Chondrocyte (in vitro differentiated cells): ENCODE data around the gene RAD50. TPM values are rescaled to one million over a fixed set of nuclear protein-coding genes. Genes with fewer than 3 reads are reported as not detected.

Source experiments
- DNase-seq: peaks from one replicate; pipeline ENCODE4 v3.0.0; 2021; ENCODE audit warnings: mixed read lengths, low spot score
- H3K27ac Mint-ChIP-seq: one replicate; pipeline ENCODE4 v1.8.0; 2021; ENCODE audit warnings: mild to moderate bottlenecking, moderate library complexity, mixed read lengths; ENCODE audit not compliant: unreplicated experiment
- H3K27me3 Mint-ChIP-seq: 2 replicates; pipeline ENCODE4 v1.8.0; 2021; ENCODE audit warnings: low read depth, mixed read lengths
- H3K36me3 Mint-ChIP-seq: 2 replicates; pipeline ENCODE4 v1.8.0; 2021; ENCODE audit warnings: low read depth, mixed read lengths
- H3K4me1 Mint-ChIP-seq: 2 replicates; pipeline ENCODE4 v1.8.0; 2021; ENCODE audit warnings: low read depth, mild to moderate bottlenecking, mixed read lengths
- H3K4me3 Mint-ChIP-seq: one replicate; pipeline ENCODE4 v1.8.0; 2021; ENCODE audit warnings: mild to moderate bottlenecking, moderate library complexity, mixed read lengths; ENCODE audit not compliant: unreplicated experiment
- H3K9me3 Mint-ChIP-seq: 2 replicates; pipeline ENCODE4 v1.8.0; 2021; ENCODE audit warnings: low read depth, mixed read lengths
- CTCF ChIP-seq: fragments of 200-600 bp; sonication (generic); IDR thresholded peaks from 2 replicates; pipeline ENCODE4 v1.5.0; 2021; ENCODE audit warnings: antibody characterized with exemption, mild to moderate bottlenecking, moderate library complexity
- total RNA-seq: library from RNA; stranded (reverse); gene quantifications from 3 replicates; pipeline ENCODE4 v1.2.1, GENCODE V29; 2021

The RAD50 gene
- total RNA-seq, 1 donor from 2014 or later, result 30.7 TPM

GRCh38 chr5:132526290-132526973 lies 30.3 kb upstream of the RAD50 start:
- DNase-seq, result no peak
- Mint-ChIP-seq H3K27ac (no peak overlapping the region), H3K36me3 (no peaks in the 10 kb centered on the region), H3K27me3 (peaks cover 6% of the 10 kb centered on the region), H3K4me3 (peak overlapping the region; percentile 54), H3K9me3 (no peaks in the 10 kb centered on the region), H3K4me1 (peaks cover 3% of the 10 kb centered on the region)
- TF ChIP-seq CTCF, result peak; percentile 98

- no peak overlapping the region for H3K4me3 Mint-ChIP-seq
- no peak for DNase-seq
- peak; percentile 47 for TF ChIP-seq CTCF
Observed at GRCh38 chr5:132526974-132527564, 29.7 kb upstream of the RAD50 start.

GRCh38 chr5:132528021-132528420 lies 28.8 kb upstream of the RAD50 start:
- Mint-ChIP-seq H3K4me3 (no peak overlapping the region), H3K4me1 (peaks cover 3% of the 10 kb centered on the region)

More at GRCh38 chr5:132526974-132527564, 29.7 kb upstream of the RAD50 start:
- no peak overlapping the region for H3K27ac Mint-ChIP-seq
- no peaks in the 10 kb centered on the region for H3K36me3 Mint-ChIP-seq
- peaks cover 12% of the 10 kb centered on the region for H3K27me3 Mint-ChIP-seq
- peaks cover 3% of the 10 kb centered on the region for H3K4me1 Mint-ChIP-seq
- H3K9me3 Mint-ChIP-seq, result no peaks in the 10 kb centered on the region

GRCh38 chr5:132528866-132529634 lies 27.7 kb upstream of the RAD50 start:
- H3K27ac Mint-ChIP-seq, result no peak overlapping the region
- no peak overlapping the region for H3K4me3 Mint-ChIP-seq
- peaks cover 17% of the 10 kb centered on the region for H3K27me3 Mint-ChIP-seq
- DNase-seq, result no peak
- no peak for TF ChIP-seq CTCF
- no peaks in the 10 kb centered on the region for H3K9me3 Mint-ChIP-seq
- peaks cover 3% of the 10 kb centered on the region for H3K4me1 Mint-ChIP-seq
- H3K36me3 Mint-ChIP-seq, result no peaks in the 10 kb centered on the region

More at GRCh38 chr5:132528021-132528420, 28.8 kb upstream of the RAD50 start:
- no peaks in the 10 kb centered on the region for H3K9me3 Mint-ChIP-seq
- no peak overlapping the region for H3K27ac Mint-ChIP-seq
- no peak for TF ChIP-seq CTCF
- H3K27me3 Mint-ChIP-seq, result peaks cover 17% of the 10 kb centered on the region
- DNase-seq, result no peak
- no peaks in the 10 kb centered on the region for H3K36me3 Mint-ChIP-seq

- Mint-ChIP-seq H3K4me3 (no peak overlapping the region), H3K9me3 (peaks cover 4% of the 10 kb centered on the region), H3K4me1 (peaks cover 3% of the 10 kb centered on the region), H3K27me3 (peaks cover 31% of the 10 kb centered on the region), H3K27ac (no peak overlapping the region), H3K36me3 (no peaks in the 10 kb centered on the region)
- no peak for DNase-seq
- no peak for TF ChIP-seq CTCF
Observed at GRCh38 chr5:132530946-132531345, 25.8 kb upstream of the RAD50 start.
